DMS114 treated with DMSO at 0.1 percent for 48 hours (cell line): Measurements from ENCODE around the gene DGKD.

ENCODE experiments used
- DNase-seq: peaks from one replicate; lab custom pipeline; 2025; ENCODE audit not compliant: unreplicated experiment; lab: John Stamatoyannopoulos, UW

DGKD gene

GRCh38 chr2:233457356-233457755 is 103.1 kb downstream of the DGKD start:
- DNase-seq = no peak

GRCh38 chr2:233458031-233458610 is 103.8 kb downstream of the DGKD start:
- no peak for DNase-seq

GRCh38 chr2:233458826-233459225 is 104.5 kb downstream of the DGKD start:
- DNase-seq = no peak

- no peak for DNase-seq
Observed at GRCh38 chr2:233459426-233459825, 105.1 kb downstream of the DGKD start.

GRCh38 chr2:233460726-233461441 is 106.6 kb downstream of the DGKD start:
- no peak for DNase-seq

- DNase-seq = no peak
Observed at GRCh38 chr2:233461481-233461891, 107.2 kb downstream of the DGKD start.

GRCh38 chr2:233462202-233462785 is 108.0 kb downstream of the DGKD start:
- DNase-seq = no peak

GRCh38 chr2:233462826-233463470 is 108.7 kb downstream of the DGKD start:
- no peak for DNase-seq

- DNase-seq = no peak
Observed at GRCh38 chr2:233463586-233463985, 109.3 kb downstream of the DGKD start.

GRCh38 chr2:233464056-233464455 is 109.8 kb downstream of the DGKD start:
- no peak for DNase-seq

- no peak for DNase-seq
Observed at GRCh38 chr2:233464531-233465240, 110.4 kb downstream of the DGKD start.

- no peak for DNase-seq
Observed at GRCh38 chr2:233466991-233467603, 112.8 kb downstream of the DGKD start.

GRCh38 chr2:233468047-233468740 is 113.9 kb downstream of the DGKD start:
- no peak for DNase-seq

- DNase-seq = no peak
Observed at GRCh38 chr2:233468741-233469110, 114.4 kb downstream of the DGKD start.

- DNase-seq = no peak
Observed at GRCh38 chr2:233469261-233470010, 115.1 kb downstream of the DGKD start.

GRCh38 chr2:233470011-233470687 is 115.9 kb downstream of the DGKD start:
- DNase-seq = no peak

GRCh38 chr2:233470839-233471238 is 116.5 kb downstream of the DGKD start:
- DNase-seq = no peak

GRCh38 chr2:233471291-233472035 is 117.2 kb downstream of the DGKD start:
- no peak for DNase-seq
